HepG2 (cell line): Measurements from ENCODE around the gene TCTN2. TPM values are rescaled to one million over a fixed set of nuclear protein-coding genes. Genes with fewer than 3 reads are reported as not detected.

Experiments used
- ATAC-seq: fragments of 200-7000 bp; cut with Tn5 transposase; 3 replicates; pipeline ENCODE4 v1.9.1; 2020; ENCODE audit warnings: mild to moderate bottlenecking, moderate library complexity
- BruUV-seq: library from RNA; stranded (reverse); fragments of 400-500 nt; replicated peaks from 2 replicates; lab custom pipeline; 2021; lab: Mats Ljungman, UMichigan
- CTCF ChIA-PET: fragments of 300-600 bp; formaldehyde crosslinking; extraction: SDS; loops from one replicate; lab custom pipeline; 2021; ENCODE audit warnings: low total read pairs, inconsistent platforms, low intra/inter-chr PET ratio; lab: Yijun Ruan, JAX
- POLR2A ChIA-PET: fragments of 350-600 bp; sonication (Branson Sonifier 250); formaldehyde crosslinking; loops from one replicate; lab custom pipeline; 2020; ENCODE audit warnings: antibody characterized with exemption, inconsistent platforms; lab: Yijun Ruan, JAX
- DNase-seq: peaks from one replicate; pipeline ENCODE4 v3.0.0-alpha.2; 2015; ENCODE audit warnings: low spot score
- FAIRE-seq: peaks from 3 replicates; lab custom pipeline; 2011; peaks lifted over from hg19 to GRCh38; lab: Jason Lieb, UNC
- H2AFZ ChIP-seq: one replicate; pipeline ENCODE4 v1.6.1; 2011; ENCODE audit warnings: low read length, inconsistent platforms
- H3K27ac ChIP-seq: fragments of 300-600 bp; 3 replicates; pipeline ENCODE4 v1.8.0; 2011; ENCODE audit warnings: mixed run types, mild to moderate bottlenecking, mixed read lengths, low read length, inconsistent platforms; ENCODE audit not compliant: insufficient read depth; ENCODE audit errors: extremely low read length
- H3K27me3 ChIP-seq, 2 experiments: fragments of 200-600 bp in 1 of 2; 2 replicates in 1 of 2; 3 replicates in 1 of 2; pipeline versions ENCODE4 v1.6.0 to v1.8.0; 2011; ENCODE audit warnings: low read length in 2 of 2, mild to moderate bottlenecking in 2 of 2, moderate library complexity in 2 of 2, inconsistent platforms in 1 of 2; ENCODE audit not compliant: insufficient read depth in 2 of 2, control insufficient read depth in 1 of 2
- H3K36me3 ChIP-seq, 2 experiments: fragments of 200-600 bp in 1 of 2; replicated peaks in 1 of 2; 2 replicates in 1 of 2; 3 replicates in 1 of 2; pipeline versions ENCODE4 v1.5.1 to v1.8.0; 2011; ENCODE audit warnings: low read length in 2 of 2, inconsistent platforms in 1 of 2; ENCODE audit not compliant: insufficient read depth in 2 of 2, control insufficient read depth in 1 of 2
- H3K4me1 ChIP-seq: 2 replicates; pipeline ENCODE4 v1.5.1; 2012; ENCODE audit warnings: low read length, inconsistent platforms; ENCODE audit not compliant: insufficient read depth
- H3K4me2 ChIP-seq: 2 replicates; pipeline ENCODE4 v1.6.0; 2011; ENCODE audit warnings: low read depth, low read length, inconsistent platforms
- H3K4me3 ChIP-seq, 3 experiments: fragments of 200-600 bp in 1 of 3; sonication (generic), shearing (Covaris generic) in 1 of 3; replicated peaks in 1 of 3; 2 replicates each; pipeline ENCODE4 v1.5.1; 2011 to 2016; ENCODE audit warnings: low read length in 3 of 3, inconsistent platforms in 2 of 3, low read depth in 2 of 3, mild to moderate bottlenecking in 2 of 3, control low read depth in 1 of 3, mixed read lengths in 1 of 3; ENCODE audit not compliant: insufficient read depth in 1 of 3
- H3K79me2 ChIP-seq: one replicate; pipeline ENCODE4 v1.6.1; 2011; ENCODE audit warnings: low read length, inconsistent platforms; ENCODE audit not compliant: insufficient read depth
- H3K9ac ChIP-seq: 2 replicates; pipeline ENCODE4 v1.6.0; 2011; ENCODE audit warnings: mild to moderate bottlenecking, low read depth, low read length, inconsistent platforms; ENCODE audit not compliant: insufficient read depth
- H3K9me3 ChIP-seq: 2 replicates; pipeline ENCODE4 v1.5.1; 2012; ENCODE audit warnings: mild to moderate bottlenecking, low read length
- H4K20me1 ChIP-seq: 2 replicates; pipeline ENCODE4 v1.6.0; 2011; ENCODE audit warnings: inconsistent platforms, mild to moderate bottlenecking, low read length, moderate library complexity; ENCODE audit not compliant: insufficient read depth
- AHDC1 ChIP-seq: sonication (generic); formaldehyde crosslinking; IDR thresholded peaks from 2 replicates; pipeline ENCODE4 v1.5.1; 2020; ENCODE audit warnings: mild to moderate bottlenecking, missing genetic modification reagents, borderline replicate concordance
- ARHGAP35 ChIP-seq: sonication (generic); formaldehyde crosslinking; IDR thresholded peaks from 2 replicates; pipeline ENCODE4 v1.9.0; 2022; ENCODE audit warnings: mild to moderate bottlenecking, inconsistent platforms, moderate library complexity, missing genetic modification reagents, borderline replicate concordance
- FOXC1 ChIP-seq: sonication (generic); formaldehyde crosslinking; IDR thresholded peaks from 2 replicates; pipeline ENCODE4 v1.8.0; 2022; ENCODE audit warnings: mild to moderate bottlenecking, missing genetic modification reagents, borderline replicate concordance
- IKZF4 ChIP-seq: sonication (generic); formaldehyde crosslinking; IDR thresholded peaks from 2 replicates; pipeline ENCODE4 v1.5.1; 2020; ENCODE audit warnings: borderline replicate concordance, mild to moderate bottlenecking, low read depth, missing genetic modification reagents; ENCODE audit errors: not compliant biosample characterization
- KLF12 ChIP-seq: sonication (generic); formaldehyde crosslinking; IDR thresholded peaks from 2 replicates; pipeline ENCODE4 v1.4.0; 2020; ENCODE audit warnings: missing genetic modification reagents, borderline replicate concordance
- MIER2 ChIP-seq: IDR thresholded peaks from 2 replicates; pipeline ENCODE4 v1.6.1; 2016; ENCODE audit warnings: missing biosample characterization, missing genetic modification reagents
- RXRA ChIP-seq: sonication (generic); formaldehyde crosslinking; IDR thresholded peaks from 2 replicates; pipeline ENCODE4 v1.5.1; 2020; ENCODE audit warnings: missing genetic modification reagents
- USF2 ChIP-seq, 2 experiments: sonication (generic) in 1 of 2; formaldehyde crosslinking in 1 of 2; IDR thresholded peaks; 2 replicates each; pipeline versions ENCODE4 v1.5.1 to v1.6.1; 2011 to 2020; ENCODE audit warnings: borderline replicate concordance in 1 of 2, low read depth in 1 of 2, low read length in 1 of 2, mild to moderate bottlenecking in 1 of 2, missing genetic modification reagents in 1 of 2, moderate library complexity in 1 of 2
- ZNF235 ChIP-seq: sonication (generic); formaldehyde crosslinking; IDR thresholded peaks from 2 replicates; pipeline ENCODE4 v1.8.1; 2023; ENCODE audit warnings: mild to moderate bottlenecking, missing genetic modification reagents, borderline replicate concordance
- ZNF503 ChIP-seq: sonication (generic); formaldehyde crosslinking; IDR thresholded peaks from 2 replicates; pipeline ENCODE4 v1.4.0; 2020; ENCODE audit warnings: missing genetic modification reagents
- ZSCAN25 ChIP-seq: sonication (generic); formaldehyde crosslinking; IDR thresholded peaks from 2 replicates; pipeline ENCODE4 v1.8.0; 2022; ENCODE audit warnings: mild to moderate bottlenecking, missing genetic modification reagents
- WGBS: methylation state at CpG from one replicate; pipeline ENCODE4 v1.1.6; 2017; ENCODE audit warnings: low lambda C conversion rate; 5-methylcytosine and 5-hydroxymethylcytosine counted together
- in situ Hi-C: cut with HindIII; loops from 2 replicates; pipeline ENCODE4 v1.10.0; 2017; ENCODE audit warnings: low pct_unique_long_range_greater_than_20kb; ENCODE audit not compliant: extremely low pct_ligation_motif_present
- intact Hi-C: fragments of 100-400 bp; cut with micrococcal nuclease; formaldehyde crosslinking; loops from one replicate; pipeline ENCODE4 v1.10.0; 2022; ENCODE audit not compliant: unreplicated experiment
- polyA plus RNA-seq, 8 experiments: library from polyadenylated mRNA; depleted of rRNA in 3 of 8; stranded (reverse) in 7 of 8; unstranded in 1 of 8; fragments of >200 nt; fragmentation: Illumina TruSeq in 4 of 8; extraction: Trizol in 4 of 8; gene quantifications; 2 replicates each; pipeline versions ENCODE4 v1.2.1 to v1.2.3, GENCODE V29; 2011 to 2016; ENCODE audit warnings: low read depth in 4 of 8, missing spikeins in 1 of 8, mixed read lengths in 1 of 8; ENCODE audit not compliant: insufficient read depth in 1 of 8
- total RNA-seq, 5 experiments: library from RNA; depleted of rRNA; stranded (reverse); fragments of >200 nt; fragmentation: Illumina TruSeq; extraction: Trizol; gene quantifications; 2 replicates each; pipeline ENCODE4 v1.2.3, GENCODE V29; 2016; ENCODE audit warnings: low read depth in 1 of 5
- TF ChIP-seq, protein P1 (sequence below): sonication (generic); formaldehyde crosslinking; IDR thresholded peaks from 2 replicates; pipeline ENCODE4 v1.5.0; 2020; ENCODE audit warnings: mild to moderate bottlenecking, missing genetic modification reagents, moderate library complexity

TCTN2 gene
- total and polyA plus RNA-seq, 2 of the 13 experiments (the other 11 are each of a cell fraction or from before 2014, with no cell fraction given): 5.0 to 8.1 TPM

DNA sequence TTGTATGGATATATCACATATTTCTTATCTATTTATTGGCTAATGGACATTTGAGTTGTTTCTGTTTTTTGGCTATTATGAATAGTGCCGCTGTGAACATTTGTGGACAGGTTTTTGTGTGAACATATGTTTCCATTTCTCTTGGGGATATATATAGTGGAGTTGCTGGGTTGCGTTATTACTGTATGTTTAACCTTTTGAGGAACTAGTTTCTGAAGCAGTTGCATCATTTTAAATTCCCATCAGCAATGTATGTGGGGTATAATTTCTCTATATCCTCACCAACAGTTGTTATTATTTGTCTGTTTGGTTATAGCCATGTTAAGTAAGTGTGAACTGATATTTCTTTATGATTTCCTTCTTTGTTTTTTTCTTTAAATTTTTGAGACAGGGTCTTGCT lies 10.7 kb downstream of the TCTN2 start:
- CTCF ChIA-PET: no interaction called here
- H3K36me3 ChIP-seq: peaks cover 0 to 7% of the 10 kb centered on the region in 2 experiments; a peak in 1 of 5 replicates
- no peak overlapping the region for H3K27ac ChIP-seq
- no peaks in the 10 kb centered on the region for H3K79me2 ChIP-seq
- H3K9me3 ChIP-seq: no peaks in the 10 kb centered on the region
- no peaks in the 10 kb centered on the region for H3K4me1 ChIP-seq
- H3K9ac ChIP-seq: no peak overlapping the region
- ATAC-seq: no peak
- H3K4me3 ChIP-seq: no peak overlapping the region
- POLR2A ChIA-PET: no interaction called here
- H3K4me2 ChIP-seq: no peak overlapping the region
- DNase-seq: no peak
- 100% methylated on average over 2 of the region's 2 CpGs for WGBS
- in situ Hi-C loops (no loop called here), intact Hi-C loops (no loop called here)
- no peaks in the 10 kb centered on the region for H4K20me1 ChIP-seq
- BruUV-seq: no TSS peak
- no peak overlapping the region for H2AFZ ChIP-seq
- no peaks in the 10 kb centered on the region for H3K27me3 ChIP-seq
- FAIRE-seq: no peak
- TF ChIP-seq FOXC1 (CRISPR knock-in tag): no peak
- TF ChIP-seq RXRA (CRISPR knock-in tag): no peak
- no peak for TF ChIP-seq KLF12 (CRISPR knock-in tag)
- TF ChIP-seq ZSCAN25: no peak
- TF ChIP-seq IKZF4 (CRISPR knock-in tag): no peak
- TF ChIP-seq, protein P1, sequence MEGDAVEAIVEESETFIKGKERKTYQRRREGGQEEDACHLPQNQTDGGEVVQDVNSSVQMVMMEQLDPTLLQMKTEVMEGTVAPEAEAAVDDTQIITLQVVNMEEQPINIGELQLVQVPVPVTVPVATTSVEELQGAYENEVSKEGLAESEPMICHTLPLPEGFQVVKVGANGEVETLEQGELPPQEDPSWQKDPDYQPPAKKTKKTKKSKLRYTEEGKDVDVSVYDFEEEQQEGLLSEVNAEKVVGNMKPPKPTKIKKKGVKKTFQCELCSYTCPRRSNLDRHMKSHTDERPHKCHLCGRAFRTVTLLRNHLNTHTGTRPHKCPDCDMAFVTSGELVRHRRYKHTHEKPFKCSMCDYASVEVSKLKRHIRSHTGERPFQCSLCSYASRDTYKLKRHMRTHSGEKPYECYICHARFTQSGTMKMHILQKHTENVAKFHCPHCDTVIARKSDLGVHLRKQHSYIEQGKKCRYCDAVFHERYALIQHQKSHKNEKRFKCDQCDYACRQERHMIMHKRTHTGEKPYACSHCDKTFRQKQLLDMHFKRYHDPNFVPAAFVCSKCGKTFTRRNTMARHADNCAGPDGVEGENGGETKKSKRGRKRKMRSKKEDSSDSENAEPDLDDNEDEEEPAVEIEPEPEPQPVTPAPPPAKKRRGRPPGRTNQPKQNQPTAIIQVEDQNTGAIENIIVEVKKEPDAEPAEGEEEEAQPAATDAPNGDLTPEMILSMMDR (CRISPR knock-in tag): no peak
- TF ChIP-seq ZNF503 (CRISPR knock-in tag): no peak
- TF ChIP-seq MIER2: no peak
- TF ChIP-seq ZNF235 (CRISPR knock-in tag): no peak
- no peak for TF ChIP-seq USF2 (IDR thresholded peaks at IDR 0.05; ENCODE audit: low read depth, low read length)
- no peak for TF ChIP-seq USF2 (CRISPR knock-in tag; IDR thresholded peaks at IDR 0.05; ENCODE audit: borderline replicate concordance)
- TF ChIP-seq AHDC1 (CRISPR knock-in tag): no peak
- TF ChIP-seq ARHGAP35: no peak
